GM18511 (cell line): ENCODE data around the gene ABL2.
"Not testable (repeated sequence)": the region's sequence is repeated elsewhere in the genome, so short reads cannot be mapped to it uniquely, and the experiment has no call there.

Experiments used
- ATAC-seq: cut with Tn5 transposase; IDR thresholded peaks from one replicate; pipeline ENCODE4 v1.9.1; 2021; ENCODE audit warnings: mild to moderate bottlenecking, moderate library complexity; ENCODE audit not compliant: unreplicated experiment

The ABL2 gene

DNA sequence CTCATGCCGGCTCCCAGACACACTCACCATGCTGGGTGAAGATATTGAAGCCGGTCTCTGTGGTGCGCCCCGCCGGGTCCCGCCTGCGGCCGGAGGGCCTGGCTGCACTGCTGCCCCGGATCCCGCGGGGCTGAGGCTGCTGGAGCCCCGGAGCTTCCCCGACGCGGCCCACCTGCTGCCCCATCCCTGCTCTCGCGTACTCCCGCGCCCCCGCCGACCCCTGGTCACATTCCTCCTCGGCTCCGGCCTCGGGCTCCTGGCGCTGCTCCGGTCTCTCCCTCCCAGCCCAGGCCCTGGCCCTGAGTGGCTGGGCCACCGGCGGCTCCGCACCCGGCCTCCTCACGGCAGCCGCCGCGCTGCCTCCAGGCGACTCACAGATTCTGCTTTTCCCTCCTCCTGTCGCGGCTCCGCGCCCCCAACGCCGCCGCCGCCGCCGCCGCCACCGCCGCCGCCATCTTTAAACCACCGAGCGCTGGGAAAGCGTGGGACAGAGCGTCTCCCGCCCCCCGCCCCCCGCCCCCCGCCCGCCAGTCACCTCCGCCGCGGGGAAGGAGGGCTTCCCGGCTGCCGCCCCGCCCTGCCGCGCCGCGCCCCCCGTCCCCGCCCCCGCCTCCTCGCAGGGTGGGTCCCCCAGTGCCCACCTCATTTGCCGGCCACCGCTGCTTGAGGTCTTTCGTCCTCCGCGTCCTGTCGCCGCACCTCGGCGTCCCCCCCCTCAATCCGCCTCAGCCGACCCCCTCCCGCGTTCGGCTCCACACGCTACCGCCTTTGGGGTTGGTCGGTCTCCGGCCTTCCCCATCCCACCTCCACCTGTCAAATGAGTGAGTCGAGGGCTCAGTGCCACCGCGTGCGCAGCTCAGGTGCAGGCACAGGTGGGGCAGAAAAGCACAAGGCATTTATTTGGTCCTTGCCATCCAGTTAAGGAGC lies at the start of gene ABL2:
Gene ABL2, minus strand, starts transcription at position 464 of the 927 bp plus-strand sequence. Its CDS starts 280 bp downstream, at position 184.
- ATAC-seq, result peak; percentile 69

DNA sequence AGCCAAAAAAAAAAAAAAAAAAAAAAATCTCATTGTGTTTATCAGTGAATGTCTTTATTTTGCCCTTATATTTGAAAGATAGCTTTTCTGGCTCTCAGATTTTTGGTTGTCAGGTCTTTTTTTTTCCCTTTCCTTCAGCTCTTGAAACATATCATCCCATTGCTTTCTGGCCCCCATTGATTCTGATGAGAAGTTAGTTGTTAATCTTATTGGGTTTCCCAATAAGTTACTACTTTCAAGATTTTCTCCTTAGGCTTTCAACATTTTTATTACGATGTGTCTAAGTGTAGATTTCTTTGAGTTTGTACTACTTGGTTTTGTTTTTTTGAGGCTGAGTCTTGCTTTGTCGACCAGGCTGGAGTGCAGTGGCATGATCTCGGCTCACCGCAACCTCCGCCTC lies 49.4 kb upstream of the ABL2 start:
- ATAC-seq, result no peak

DNA sequence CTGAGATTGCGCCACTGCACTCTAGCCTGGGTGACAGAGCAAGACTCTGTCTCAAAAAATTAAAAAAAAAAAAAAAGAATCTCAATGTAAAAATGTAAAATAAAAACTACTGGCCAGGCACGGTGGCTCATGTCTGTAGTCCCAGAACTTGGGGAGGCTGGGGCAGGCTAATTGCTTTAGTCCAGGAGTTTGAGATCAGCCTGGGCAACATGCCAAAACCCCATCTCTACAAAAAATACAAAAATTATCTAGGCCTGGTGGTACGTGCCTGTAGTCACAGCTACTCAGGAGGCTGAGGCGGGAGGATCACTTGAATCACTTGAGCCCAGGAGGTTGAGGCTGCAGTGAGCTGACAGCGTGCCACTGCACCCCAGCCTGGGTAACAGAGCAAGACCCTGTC lies 44.9 kb upstream of the ABL2 start:
- not testable (repeated sequence) for ATAC-seq

DNA sequence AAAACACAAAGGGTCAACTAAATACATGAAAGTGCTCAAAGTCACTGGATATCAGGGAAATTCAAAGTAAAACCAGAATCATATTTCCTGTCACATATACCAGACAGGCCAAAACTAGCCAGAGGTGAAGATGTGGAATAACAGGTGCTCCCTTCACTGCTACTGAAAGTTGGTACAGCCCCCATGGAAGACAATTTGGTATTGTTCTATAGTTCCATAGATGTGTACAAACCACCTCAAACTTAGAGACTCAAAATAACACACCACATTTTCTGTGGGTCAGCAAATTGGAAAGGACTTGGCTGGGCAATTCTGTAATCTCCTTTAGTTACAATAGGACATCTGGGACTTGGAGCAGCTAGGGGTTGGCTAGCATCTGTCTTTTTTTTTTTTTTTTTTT lies 39.6 kb upstream of the ABL2 start:
- ATAC-seq, result no peak

- no peak for ATAC-seq
Observed at GRCh38 chr1:179264507-179264906, 35.0 kb upstream of the ABL2 start.

DNA sequence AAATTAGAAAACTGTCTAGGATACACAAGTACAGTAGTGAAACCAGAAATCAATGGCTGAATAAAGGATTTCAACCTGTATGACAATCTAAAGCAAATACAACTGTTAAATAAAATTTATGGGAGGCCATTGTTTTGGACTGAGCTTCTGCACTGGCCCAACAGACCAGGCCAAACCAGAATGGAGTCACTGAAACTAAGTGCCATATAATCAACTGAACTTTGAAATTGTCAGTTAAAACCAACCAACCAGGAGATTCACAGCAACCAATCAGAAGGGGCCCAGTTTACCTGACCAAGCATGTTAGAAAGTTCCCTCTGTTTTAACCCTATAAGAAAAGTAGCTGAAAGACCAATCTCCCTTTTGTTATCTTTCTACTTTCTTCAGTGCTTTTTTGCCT lies 33.6 kb upstream of the ABL2 start:
- no peak for ATAC-seq

- ATAC-seq, result no peak
Observed at GRCh38 chr1:179262183-179262582, 32.7 kb upstream of the ABL2 start.

GRCh38 chr1:179253286-179253972 lies 24.0 kb upstream of the ABL2 start:
- no peak for ATAC-seq

- no peak for ATAC-seq
Observed at GRCh38 chr1:179252606-179253005, 23.1 kb upstream of the ABL2 start.

DNA sequence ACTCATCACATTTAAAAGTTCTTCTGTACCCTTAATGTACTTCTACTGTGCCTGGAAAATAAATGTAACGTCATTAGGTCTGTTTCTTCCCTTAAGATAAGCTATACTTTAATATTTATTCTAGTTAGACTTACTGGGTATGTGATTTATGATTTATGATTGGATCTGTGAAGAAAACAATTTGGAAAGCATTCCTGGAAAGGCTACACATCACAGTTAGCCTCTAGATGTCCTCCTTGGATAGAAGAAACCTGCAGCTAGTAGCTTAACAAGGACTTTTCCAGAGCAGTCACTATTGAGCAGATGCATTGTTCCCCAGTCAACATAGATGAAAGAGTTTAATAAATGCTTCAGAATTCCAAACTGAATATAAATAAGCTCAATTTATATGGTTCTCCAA lies 22.2 kb upstream of the ABL2 start:
- no peak for ATAC-seq

DNA sequence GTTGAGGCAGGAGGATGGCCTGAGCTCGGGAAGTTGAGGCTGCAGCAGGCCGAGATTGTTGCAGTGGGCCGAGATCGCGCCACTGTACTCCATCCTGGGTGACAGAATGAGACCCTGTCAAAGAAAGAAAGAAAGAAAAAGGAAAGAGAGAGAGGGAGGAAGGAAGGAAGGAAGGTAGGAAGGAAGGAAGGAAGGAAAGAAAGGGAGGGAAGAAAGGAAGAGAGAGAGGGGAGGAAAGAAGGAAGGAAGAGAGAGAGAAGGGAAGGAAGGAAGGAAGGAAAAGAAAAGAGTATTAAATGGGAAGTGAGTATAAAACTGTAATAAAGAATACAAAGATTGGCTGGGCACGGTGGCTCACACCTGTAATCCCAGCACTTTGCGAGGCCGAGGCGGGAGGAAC lies 18.4 kb upstream of the ABL2 start:
- ATAC-seq, result no peak

DNA sequence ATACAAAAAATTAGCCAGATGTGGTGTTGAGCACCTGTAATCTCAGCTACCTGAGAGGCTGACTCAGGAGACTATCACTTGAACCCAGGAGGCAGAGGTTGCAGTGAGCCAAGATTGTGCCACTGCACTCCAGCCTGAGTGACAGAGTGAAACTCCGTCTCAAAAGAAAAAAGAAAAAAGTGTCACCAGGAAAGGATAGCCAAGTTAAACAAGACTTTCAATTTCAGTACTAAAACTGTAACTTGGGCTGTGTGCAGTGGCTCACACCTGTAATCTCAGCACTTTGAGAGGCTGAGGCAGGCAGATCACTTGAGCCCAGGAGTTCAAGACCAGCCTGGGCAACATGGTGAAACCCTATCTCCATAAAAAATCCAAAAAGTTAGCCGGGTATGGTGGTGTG lies 15.9 kb upstream of the ABL2 start:
- peak; percentile 56 for ATAC-seq

GRCh38 chr1:179241530-179242097 lies 12.1 kb upstream of the ABL2 start:
- no peak for ATAC-seq

GRCh38 chr1:179237222-179237621 lies 7.7 kb upstream of the ABL2 start:
- no peak for ATAC-seq

DNA sequence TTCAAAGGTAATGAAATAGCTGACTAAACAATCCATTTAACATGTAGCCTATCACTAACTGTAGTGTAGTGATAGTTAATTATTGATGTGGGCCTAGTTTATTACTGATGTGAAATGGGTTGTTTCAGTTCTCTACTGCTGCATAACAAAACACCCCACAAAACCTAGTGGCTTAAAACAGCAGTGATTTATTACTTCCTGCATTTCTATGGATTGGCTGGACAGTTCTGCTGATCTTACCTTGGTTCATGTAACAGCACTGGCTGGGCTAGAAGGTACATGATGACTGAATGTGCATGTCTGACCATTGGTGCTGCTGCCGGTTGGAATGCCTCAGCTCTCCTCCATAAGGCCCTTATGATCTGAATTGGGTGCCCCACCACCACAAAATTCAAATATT lies 5.4 kb upstream of the ABL2 start:
- no peak for ATAC-seq

GRCh38 chr1:179231923-179232322 lies 2.4 kb upstream of the ABL2 start:
- no peak for ATAC-seq

DNA sequence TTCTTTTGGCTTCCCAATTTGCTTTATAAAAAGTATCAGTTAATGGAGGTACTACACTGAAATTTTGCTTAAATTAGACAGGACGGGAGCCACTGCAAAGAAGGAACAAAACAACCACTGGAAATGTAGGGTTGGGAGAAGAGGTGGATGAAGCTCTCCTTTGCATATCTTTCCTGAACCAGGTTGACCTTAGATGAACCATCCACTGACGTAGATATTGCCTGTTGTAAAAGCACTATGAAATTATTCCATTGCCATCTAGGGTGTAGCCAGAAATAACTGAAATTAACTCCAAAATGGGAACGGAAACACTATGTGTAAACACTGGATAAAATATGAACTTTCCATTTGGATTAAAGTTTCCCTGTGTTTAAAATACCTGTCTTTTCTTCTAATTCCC lies 1.2 kb upstream of the ABL2 start:
- no peak for ATAC-seq

GRCh38 chr1:179230251-179230650 lies 774 bp upstream of the ABL2 start:
- ATAC-seq, result no peak

DNA sequence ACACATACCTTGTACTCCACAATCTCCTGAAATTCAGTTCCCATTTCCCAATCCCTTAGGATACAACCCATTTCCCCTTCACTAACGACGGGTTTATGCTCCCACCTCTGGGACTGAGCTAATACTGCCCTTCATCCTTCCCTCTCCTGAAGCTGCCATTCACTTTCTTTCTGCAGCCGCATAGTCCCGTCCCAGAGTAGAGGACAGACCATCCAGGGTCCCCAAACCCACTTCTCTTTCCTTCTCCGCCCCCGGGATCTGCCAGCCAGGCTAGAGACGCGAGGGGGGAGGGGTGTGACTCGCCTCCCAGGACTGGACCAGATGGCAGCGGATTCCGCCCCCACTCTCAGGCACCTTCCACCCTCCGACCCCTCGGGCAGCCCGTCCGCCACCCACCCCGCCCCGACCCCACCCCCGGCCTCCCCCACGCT lies 679 bp downstream of the ABL2 start:
- ATAC-seq, result peak; percentile 34

- ATAC-seq, result no peak
Observed at GRCh38 chr1:179226738-179227137, 2.7 kb downstream of the ABL2 start.

DNA sequence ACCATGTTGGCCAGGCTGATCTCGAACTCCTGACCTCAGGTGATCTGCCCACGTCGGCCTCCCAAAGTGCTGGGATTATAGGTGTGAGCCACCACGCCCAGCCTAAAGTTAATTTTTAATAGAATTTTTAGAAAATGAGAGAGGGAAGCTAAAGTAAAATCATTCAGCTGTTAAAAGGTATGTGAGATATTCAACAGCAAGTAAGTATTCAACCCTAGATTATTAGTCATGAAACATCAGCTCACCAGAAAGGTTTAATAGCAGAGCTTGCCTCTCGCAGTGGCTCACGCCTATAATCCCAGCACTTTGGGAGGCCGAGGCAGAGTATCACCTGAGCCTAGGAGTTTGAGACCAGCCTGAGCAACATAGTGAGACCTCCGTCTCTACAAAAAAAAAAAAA lies 5.0 kb downstream of the ABL2 start:
- ATAC-seq, result not testable (repeated sequence)

GRCh38 chr1:179221121-179221520 lies 8.4 kb downstream of the ABL2 start:
- ATAC-seq, result not testable (repeated sequence)
